GM18505 (cell line): ENCODE results near the gene AUTS2.
"Not testable (repeated sequence)": the region's sequence is repeated elsewhere in the genome, so short reads cannot be mapped to it uniquely, and the experiment has no call there.

Experiments
- ATAC-seq: cut with Tn5 transposase; IDR thresholded peaks from one replicate; pipeline ENCODE4 v1.9.1; 2021; ENCODE audit not compliant: unreplicated experiment
- POLR2A ChIP-seq: IDR thresholded peaks from 4 replicates; pipeline ENCODE4 v1.6.1; 2011; ENCODE audit warnings: borderline replicate concordance; ENCODE audit not compliant: insufficient read depth, insufficient read length; ENCODE audit errors: extremely low read depth

Gene AUTS2

GRCh38 chr7:70591643-70592042, 993.4 kb downstream of the AUTS2 start:
- no peak for TF ChIP-seq POLR2A
- ATAC-seq, result no peak

- no peak for ATAC-seq
- no peak for TF ChIP-seq POLR2A
Observed at GRCh38 chr7:70592171-70592570, 993.9 kb downstream of the AUTS2 start.

GRCh38 chr7:70594170-70594569, 995.9 kb downstream of the AUTS2 start:
- ATAC-seq, result no peak
- no peak for TF ChIP-seq POLR2A

GRCh38 chr7:70594885-70595284, 996.6 kb downstream of the AUTS2 start:
- ATAC-seq, result not testable (repeated sequence)

GRCh38 chr7:70595370-70595754, 997.1 kb downstream of the AUTS2 start:
- ATAC-seq, result no peak
- no peak for TF ChIP-seq POLR2A

DNA sequence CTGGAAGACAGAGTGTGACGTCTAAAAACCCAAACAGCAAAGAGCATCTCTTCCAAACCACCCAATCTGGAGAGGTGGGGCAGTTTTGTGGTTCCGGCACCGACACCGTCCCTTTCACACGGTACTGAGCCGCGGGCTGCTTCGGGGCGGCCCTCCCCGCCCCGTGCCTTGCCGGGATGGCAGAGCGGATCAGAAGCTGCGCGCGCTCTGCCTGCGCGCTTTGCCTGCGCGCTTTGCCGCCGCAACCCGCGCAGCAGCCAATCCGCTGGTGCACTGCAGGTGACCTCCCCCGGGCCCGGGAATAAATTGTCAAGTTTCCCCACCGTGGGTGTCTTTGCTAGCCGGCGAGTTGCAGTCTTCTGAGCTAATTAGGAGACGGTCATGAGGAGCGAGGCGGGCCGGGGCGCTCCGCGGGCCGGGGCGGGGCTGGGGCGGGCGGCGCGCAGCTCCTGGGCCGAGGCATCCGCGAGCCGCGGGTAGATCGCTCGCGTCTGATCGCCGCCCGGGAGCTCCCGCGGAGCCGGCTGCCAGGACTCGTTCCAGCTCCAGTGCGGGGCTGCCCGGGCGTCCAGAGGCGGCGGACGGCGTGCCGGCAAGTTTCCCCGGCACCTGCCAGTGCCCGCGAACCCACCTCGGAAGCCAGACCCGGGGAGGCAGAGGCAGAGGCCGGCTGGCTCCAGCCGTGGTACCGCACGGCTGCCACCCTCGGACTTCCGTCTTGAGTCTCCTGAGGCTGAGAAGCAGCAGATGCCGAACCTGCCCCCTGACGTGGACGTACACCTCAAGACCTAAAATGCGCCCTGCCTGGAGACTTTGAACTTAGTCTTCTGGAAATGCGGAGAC, 997.7 kb downstream of the AUTS2 start:
- TF ChIP-seq POLR2A, result no peak
- no peak for ATAC-seq

DNA sequence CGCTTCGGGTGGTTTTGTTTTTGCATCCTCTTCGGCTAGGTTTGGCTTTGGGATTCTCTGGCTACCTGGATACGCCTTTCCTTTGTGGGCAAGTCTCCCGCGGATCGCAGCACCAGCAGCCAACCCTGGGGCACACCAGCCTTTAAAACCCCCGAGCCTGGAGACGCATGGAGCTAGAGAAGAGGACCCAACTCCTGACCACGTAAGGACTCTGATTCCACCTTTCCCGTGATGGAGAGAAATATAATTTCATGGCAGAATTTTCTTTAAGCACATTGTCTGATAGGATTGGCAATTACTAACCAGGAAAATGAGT, 998.3 kb downstream of the AUTS2 start:
- TF ChIP-seq POLR2A, result no peak
- no peak for ATAC-seq

DNA sequence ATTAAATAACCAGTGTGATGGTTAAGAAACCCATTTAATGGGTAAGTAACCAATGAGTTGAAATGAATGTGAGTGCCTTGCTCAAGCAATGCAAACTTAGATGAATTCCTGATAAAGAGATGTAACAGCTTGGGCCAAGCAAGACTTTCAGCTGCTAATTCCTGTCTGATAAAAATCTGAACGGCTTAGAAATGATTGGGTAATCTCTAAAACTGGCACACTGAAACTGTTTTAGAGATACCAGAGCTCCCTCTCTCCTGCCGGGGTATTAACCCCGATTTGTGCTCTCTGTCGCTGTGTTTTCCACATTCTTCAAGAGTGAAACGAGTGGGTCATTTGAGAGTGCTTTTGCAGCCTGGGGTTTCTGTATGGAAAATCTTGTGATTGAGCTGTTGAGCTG, 998.8 kb downstream of the AUTS2 start:
- TF ChIP-seq POLR2A, result no peak
- no peak for ATAC-seq

- no peak for ATAC-seq
- no peak for TF ChIP-seq POLR2A
Observed at GRCh38 chr7:70598976-70599375, 1000.7 kb downstream of the AUTS2 start.

DNA sequence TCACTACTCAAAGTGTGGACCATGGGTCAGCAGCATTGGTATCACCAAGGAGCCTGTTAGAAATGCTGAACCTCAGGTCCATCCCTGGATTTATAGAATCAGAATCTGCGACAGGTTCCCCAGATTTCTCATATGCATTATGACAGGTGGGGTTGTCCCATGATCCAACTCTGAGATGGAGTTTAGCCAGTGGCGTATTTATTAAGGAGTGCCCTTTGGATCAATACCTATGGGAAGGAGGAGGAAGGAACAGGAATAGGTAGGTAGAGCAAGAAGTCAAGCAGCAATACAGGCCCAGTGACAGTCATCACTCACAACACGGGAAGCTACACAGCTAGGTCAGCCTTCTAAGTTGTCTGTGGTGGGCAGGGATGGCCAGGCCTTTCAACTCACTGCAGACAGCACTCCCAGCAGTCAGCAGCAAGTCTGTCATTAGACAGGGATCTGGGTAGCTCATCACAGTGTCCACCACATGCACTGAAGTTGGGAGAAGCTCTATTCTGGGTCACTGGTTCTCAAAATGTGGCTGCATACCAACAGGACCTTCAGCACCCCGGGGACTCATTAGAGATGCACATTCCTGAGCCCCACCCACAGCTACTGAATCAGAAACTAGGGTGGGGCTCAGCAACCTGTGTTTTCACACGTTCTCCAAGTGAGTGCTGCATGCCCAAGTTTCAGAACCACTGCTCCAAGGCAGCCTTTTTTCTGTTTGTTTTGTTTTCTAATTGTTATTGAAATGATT, 1001.3 kb downstream of the AUTS2 start:
- ATAC-seq, result no peak
- no peak for TF ChIP-seq POLR2A

DNA sequence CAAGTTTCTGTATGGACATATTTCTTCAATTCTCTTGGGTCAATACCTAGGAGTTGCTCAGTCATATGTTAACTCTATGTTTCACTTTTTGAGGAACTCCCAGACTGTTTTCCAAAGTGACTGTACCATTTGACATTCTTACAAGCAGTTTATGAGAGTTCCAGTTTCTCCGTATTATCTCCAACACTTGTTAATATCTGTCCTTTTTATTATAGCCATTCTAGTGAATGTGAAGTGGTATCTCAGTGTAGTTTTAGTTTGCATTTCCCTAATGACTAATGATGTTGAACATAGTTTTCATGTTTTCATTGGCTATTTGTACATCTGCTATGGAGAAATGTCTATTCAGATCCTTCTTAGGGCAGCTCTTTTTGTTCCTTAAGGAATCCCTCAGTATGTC, 1002.7 kb downstream of the AUTS2 start:
- no peak for ATAC-seq
- TF ChIP-seq POLR2A, result no peak

GRCh38 chr7:70602117-70602516, 1003.8 kb downstream of the AUTS2 start:
- no peak for ATAC-seq
- no peak for TF ChIP-seq POLR2A

DNA sequence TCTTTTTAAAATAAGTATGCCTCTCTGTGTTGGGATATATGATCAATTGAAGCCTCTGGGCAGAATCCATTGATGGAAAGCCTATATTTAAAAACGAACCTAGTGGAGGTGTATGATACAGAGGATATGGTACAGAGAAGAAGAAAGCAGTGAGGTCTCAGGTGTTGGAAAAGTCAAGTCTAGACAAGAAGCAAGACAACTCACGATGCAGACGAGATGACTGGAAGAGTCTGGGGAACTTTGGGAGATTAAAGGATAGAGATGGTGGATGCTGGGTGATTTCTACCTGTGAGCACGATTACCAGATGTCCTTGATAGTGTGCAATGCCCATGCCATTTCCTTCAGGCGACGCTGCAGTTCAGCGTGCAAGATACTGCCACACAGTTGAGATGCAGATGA, 1009.0 kb downstream of the AUTS2 start:
- TF ChIP-seq POLR2A, result no peak
- ATAC-seq, result no peak

- TF ChIP-seq POLR2A, result no peak
Observed at GRCh38 chr7:70607759-70608158, 1009.5 kb downstream of the AUTS2 start.

More at GRCh38 chr7:70607759-70608158, 1009.5 kb downstream of the AUTS2 start:
- no peak for ATAC-seq
